Hepatocyte (in vitro differentiated cells): ENCODE measurements around the gene PDE4D.

ENCODE experiments used
- EZH2 ChIP-seq: fragments of 200-600 bp; sonication (generic); IDR thresholded peaks from 2 replicates; pipeline ENCODE4 v1.6.1; 2016; ENCODE audit warnings: antibody characterized with exemption, mild to moderate bottlenecking, borderline replicate concordance
- EZH2phosphoT487 ChIP-seq: fragments of 200-600 bp; sonication (generic); IDR thresholded peaks from one replicate; pipeline ENCODE4 v1.6.1; 2018; ENCODE audit warnings: antibody characterized with exemption, mild to moderate bottlenecking, low read depth, moderate library complexity; ENCODE audit not compliant: unreplicated experiment, severe bottlenecking
- TF ChIP-seq, protein P1 (sequence below): fragments of 200-600 bp; sonication (generic); IDR thresholded peaks from 2 replicates; pipeline ENCODE4 v1.5.1; 2016; ENCODE audit warnings: antibody characterized with exemption, mild to moderate bottlenecking; ENCODE audit not compliant: poor library complexity

DNA sequence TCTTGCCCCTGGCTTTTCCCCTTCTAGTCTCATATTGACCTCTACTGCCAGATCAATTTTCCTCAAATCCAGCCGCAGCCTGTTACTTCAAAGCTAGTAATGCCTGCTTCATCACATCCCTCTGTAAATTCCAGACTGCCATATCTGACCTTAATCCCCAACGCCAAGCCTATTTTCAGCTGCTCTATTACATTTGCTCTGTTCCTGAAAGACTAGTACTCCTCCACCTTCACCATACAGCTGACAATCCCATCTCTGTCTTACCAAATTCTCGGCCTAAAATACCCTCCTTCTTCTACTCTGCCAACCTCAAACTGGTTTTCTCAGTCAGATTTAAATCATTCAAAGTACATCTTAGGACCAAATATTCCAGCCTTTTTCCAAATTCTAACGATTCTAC, 890.4 kb downstream of the PDE4D start:
- TF ChIP-seq, protein P1, sequence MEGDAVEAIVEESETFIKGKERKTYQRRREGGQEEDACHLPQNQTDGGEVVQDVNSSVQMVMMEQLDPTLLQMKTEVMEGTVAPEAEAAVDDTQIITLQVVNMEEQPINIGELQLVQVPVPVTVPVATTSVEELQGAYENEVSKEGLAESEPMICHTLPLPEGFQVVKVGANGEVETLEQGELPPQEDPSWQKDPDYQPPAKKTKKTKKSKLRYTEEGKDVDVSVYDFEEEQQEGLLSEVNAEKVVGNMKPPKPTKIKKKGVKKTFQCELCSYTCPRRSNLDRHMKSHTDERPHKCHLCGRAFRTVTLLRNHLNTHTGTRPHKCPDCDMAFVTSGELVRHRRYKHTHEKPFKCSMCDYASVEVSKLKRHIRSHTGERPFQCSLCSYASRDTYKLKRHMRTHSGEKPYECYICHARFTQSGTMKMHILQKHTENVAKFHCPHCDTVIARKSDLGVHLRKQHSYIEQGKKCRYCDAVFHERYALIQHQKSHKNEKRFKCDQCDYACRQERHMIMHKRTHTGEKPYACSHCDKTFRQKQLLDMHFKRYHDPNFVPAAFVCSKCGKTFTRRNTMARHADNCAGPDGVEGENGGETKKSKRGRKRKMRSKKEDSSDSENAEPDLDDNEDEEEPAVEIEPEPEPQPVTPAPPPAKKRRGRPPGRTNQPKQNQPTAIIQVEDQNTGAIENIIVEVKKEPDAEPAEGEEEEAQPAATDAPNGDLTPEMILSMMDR, result no peak
- TF ChIP-seq EZH2 (no peak), EZH2phosphoT487 (no peak)
